NCI-H1105 (cell line): ENCODE results near the gene SLC7A6.

Experiments
- DNase-seq: peaks from one replicate; lab custom pipeline; 2025; lab: John Stamatoyannopoulos, UW

Gene SLC7A6

GRCh38 chr16:68306633-68307032 lies 42.3 kb downstream of the SLC7A6 start:
- DNase-seq = no peak

- no peak for DNase-seq
Observed at GRCh38 chr16:68309799-68310198, 45.5 kb downstream of the SLC7A6 start.

- DNase-seq = no peak
Observed at GRCh38 chr16:68310437-68310773, 46.1 kb downstream of the SLC7A6 start.

- DNase-seq = peak; percentile 72
Observed at GRCh38 chr16:68310774-68311511, 46.6 kb downstream of the SLC7A6 start, which contains the start of the genes PRMT7 and SLC7A6OS. Gene PRMT7, plus strand, starts transcription at chr16:68311019. Its CDS starts 4,961 bp downstream, at chr16:68315980. Gene SLC7A6OS, minus strand, starts transcription at chr16:68310946. Its CDS starts 20 bp downstream, at chr16:68310926.

GRCh38 chr16:68313116-68313515 lies 48.8 kb downstream of the SLC7A6 start:
- DNase-seq = no peak

GRCh38 chr16:68319185-68319908 lies 55.0 kb downstream of the SLC7A6 start:
- DNase-seq = no peak

GRCh38 chr16:68324336-68324735 lies 60.0 kb downstream of the SLC7A6 start:
- DNase-seq = no peak

GRCh38 chr16:68324780-68325357 lies 60.5 kb downstream of the SLC7A6 start:
- no peak for DNase-seq

- peak; percentile 62 for DNase-seq
Observed at GRCh38 chr16:68328151-68328859, 64.0 kb downstream of the SLC7A6 start.

- DNase-seq = no peak
Observed at GRCh38 chr16:68328860-68329390, 64.6 kb downstream of the SLC7A6 start.

GRCh38 chr16:68331879-68332410 lies 67.6 kb downstream of the SLC7A6 start:
- DNase-seq = no peak

- no peak for DNase-seq
Observed at GRCh38 chr16:68332411-68333121, 68.2 kb downstream of the SLC7A6 start.

GRCh38 chr16:68335175-68335574 lies 70.8 kb downstream of the SLC7A6 start:
- no peak for DNase-seq

- DNase-seq = no peak
Observed at GRCh38 chr16:68338326-68339119, 74.2 kb downstream of the SLC7A6 start.

GRCh38 chr16:68339214-68339613 lies 74.9 kb downstream of the SLC7A6 start:
- no peak for DNase-seq

- DNase-seq = no peak
Observed at GRCh38 chr16:68342620-68343019, 78.3 kb downstream of the SLC7A6 start.

GRCh38 chr16:68343137-68343536 lies 78.8 kb downstream of the SLC7A6 start:
- DNase-seq = no peak

GRCh38 chr16:68344252-68344651 lies 79.9 kb downstream of the SLC7A6 start:
- no peak for DNase-seq

GRCh38 chr16:68345351-68345810 lies 81.1 kb downstream of the SLC7A6 start:
- no peak for DNase-seq

GRCh38 chr16:68345958-68346635 lies 81.8 kb downstream of the SLC7A6 start:
- DNase-seq = no peak
